AG04449 (cell line): Measurements from ENCODE around the gene NTN5.

ENCODE experiments used
- CTCF ChIA-PET: fragments of 350-600 bp; formaldehyde crosslinking; extraction: SDS; loops from one replicate; lab custom pipeline; 2021; ENCODE audit warnings: antibody characterized with exemption; lab: Yijun Ruan, JAX
- POLR2A ChIA-PET: fragments of 400-600, 350-600 bp; formaldehyde crosslinking; extraction: SDS; loops from one replicate; lab custom pipeline; 2020; ENCODE audit warnings: antibody characterized with exemption, inconsistent platforms; lab: Yijun Ruan, JAX
- DNase-seq: peaks from one replicate; pipeline ENCODE4 v3.0.0-alpha.2; 2010; ENCODE audit warnings: low read depth, low spot score
- H3K4me3 ChIP-seq: 2 replicates; pipeline ENCODE4 v1.5.1; 2011; ENCODE audit warnings: low read depth, mild to moderate bottlenecking, control low read depth, low read length
- CTCF ChIP-seq: IDR thresholded peaks from one replicate; pipeline ENCODE4 v1.5.1; 2011; ENCODE audit warnings: mild to moderate bottlenecking, moderate library complexity, low read length, control low read depth, inconsistent platforms; ENCODE audit not compliant: insufficient read depth; ENCODE audit errors: missing control alignments

NTN5 gene

GRCh38 chr19:48629599-48630295 lies 43.1 kb downstream of the NTN5 start:
- no peak overlapping the region for H3K4me3 ChIP-seq
- no peak for DNase-seq
- TF ChIP-seq CTCF: no peak
- POLR2A ChIA-PET: interaction anchor here (3.5 kb wide), 1 partner anchor 10 kb away, joined by 12 read pairs; the partner anchor contains the start of genes RPL18 and SPHK2
- CTCF ChIA-PET: interaction anchor here (0.6 kb wide), 1 partner anchor 228 kb away, joined by 3 read pairs; no protein-coding TSS in a partner anchor

- DNase-seq: no peak
- no peak for TF ChIP-seq CTCF
- ChIA-PET POLR2A (no interaction called here), CTCF (no interaction called here)
- H3K4me3 ChIP-seq: no peak overlapping the region
Observed at GRCh38 chr19:48629297-48629598, 43.6 kb downstream of the NTN5 start.

GRCh38 chr19:48628486-48629296 lies 44.1 kb downstream of the NTN5 start:
- POLR2A ChIA-PET: interaction anchor here (0.8 kb wide), 1 partner anchor 9 kb away, joined by 4 read pairs; the partner anchor contains the start of genes RPL18 and SPHK2
- no peak overlapping the region for H3K4me3 ChIP-seq
- no peak for TF ChIP-seq CTCF
- CTCF ChIA-PET: no interaction called here
- DNase-seq: no peak

GRCh38 chr19:48627865-48628314 lies 44.9 kb downstream of the NTN5 start:
- TF ChIP-seq CTCF: no peak
- ChIA-PET POLR2A (interaction anchor here (0.8 kb wide), 1 partner anchor 9 kb away, joined by 4 read pairs; the partner anchor contains the start of genes RPL18 and SPHK2), CTCF (no interaction called here)
- H3K4me3 ChIP-seq: no peak overlapping the region
- no peak for DNase-seq

- no peak for DNase-seq
- TF ChIP-seq CTCF: no peak
- no peak overlapping the region for H3K4me3 ChIP-seq
- CTCF ChIA-PET: no interaction called here
- POLR2A ChIA-PET: no interaction called here
Observed at GRCh38 chr19:48627201-48627864, 45.5 kb downstream of the NTN5 start.
